Measurements from ENCODE around the gene ELOVL7.
"Not testable (repeated sequence)": the region's sequence is repeated elsewhere in the genome, so short reads cannot be mapped to it uniquely, and the experiment has no call there.

The ELOVL7 gene

GRCh38 chr5:60843936-60844905, at the start of gene ELOVL7:
Gene ELOVL7, minus strand, starts transcription at chr5:60844269. Its CDS starts 56,872 bp downstream, at chr5:60787397.
- DNase-seq, result peak; percentile 56

- DNase-seq, result no peak
These were observed 49.5 kb upstream of the ELOVL7 start for GRCh38 chr5:60893521-60893920.

- DNase-seq, result no peak
These were observed 47.6 kb upstream of the ELOVL7 start for GRCh38 chr5:60891667-60892066.

GRCh38 chr5:60888359-60889061, 44.4 kb upstream of the ELOVL7 start:
- DNase-seq, result no peak

- no peak for DNase-seq
These were observed 43.7 kb upstream of the ELOVL7 start for GRCh38 chr5:60887746-60888145.

- DNase-seq, result no peak
These were observed 43.0 kb upstream of the ELOVL7 start for GRCh38 chr5:60887096-60887495.

GRCh38 chr5:60886158-60886557, 42.1 kb upstream of the ELOVL7 start:
- DNase-seq, result no peak

GRCh38 chr5:60883229-60883628, 39.2 kb upstream of the ELOVL7 start:
- peak; percentile 16 for DNase-seq

GRCh38 chr5:60872892-60873291, 28.8 kb upstream of the ELOVL7 start:
- no peak for DNase-seq

- DNase-seq, result no peak
These were observed 26.8 kb upstream of the ELOVL7 start for GRCh38 chr5:60870857-60871256.

- DNase-seq, result not testable (repeated sequence)
These were observed 16.5 kb upstream of the ELOVL7 start for GRCh38 chr5:60860572-60860971.

GRCh38 chr5:60856066-60856465, 12.0 kb upstream of the ELOVL7 start:
- DNase-seq, result no peak

GRCh38 chr5:60852940-60853339, 8.9 kb upstream of the ELOVL7 start:
- no peak for DNase-seq

GRCh38 chr5:60852317-60852716, 8.2 kb upstream of the ELOVL7 start:
- no peak for DNase-seq

GRCh38 chr5:60851626-60852025, 7.6 kb upstream of the ELOVL7 start:
- DNase-seq, result peak; percentile 12

GRCh38 chr5:60846298-60846697, 2.2 kb upstream of the ELOVL7 start:
- DNase-seq, result no peak

- no peak for DNase-seq
These were observed 608 bp downstream of the ELOVL7 start for GRCh38 chr5:60843386-60843935.

- no peak for DNase-seq
These were observed 1.1 kb downstream of the ELOVL7 start for GRCh38 chr5:60842871-60843385.

GRCh38 chr5:60841361-60841760, 2.7 kb downstream of the ELOVL7 start:
- no peak for DNase-seq

GRCh38 chr5:60836131-60836530, 7.9 kb downstream of the ELOVL7 start:
- peak; percentile 17 for DNase-seq

GRCh38 chr5:60835554-60835953, 8.5 kb downstream of the ELOVL7 start:
- no peak for DNase-seq

GRCh38 chr5:60833520-60833919, 10.5 kb downstream of the ELOVL7 start:
- no peak for DNase-seq

GRCh38 chr5:60830581-60831127, 13.4 kb downstream of the ELOVL7 start:
- DNase-seq, result no peak

Data from kidney glomerular epithelial cell (primary cell).